ENCODE results near the gene FBXL7.

DNA sequence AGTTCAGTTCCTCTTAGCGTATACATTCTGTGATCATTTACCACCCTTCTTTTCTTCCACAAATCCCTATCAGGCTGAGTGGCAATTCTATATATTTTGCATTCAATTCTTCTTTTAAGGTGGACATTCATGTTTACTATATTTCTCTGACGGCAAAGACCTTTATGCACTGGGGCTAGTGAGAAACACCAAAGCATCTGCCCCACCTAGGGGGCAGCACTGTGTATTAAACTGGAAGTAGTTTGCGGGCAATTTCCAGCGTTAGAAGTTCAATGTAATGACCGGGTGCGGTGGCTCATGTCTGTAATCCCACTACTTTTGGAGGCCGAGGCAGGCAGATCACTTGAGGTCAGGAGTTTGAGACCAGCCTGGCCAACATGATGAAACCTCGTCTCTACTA is 27.9 kb upstream of the FBXL7 start:
- TF ChIP-seq, protein P1, sequence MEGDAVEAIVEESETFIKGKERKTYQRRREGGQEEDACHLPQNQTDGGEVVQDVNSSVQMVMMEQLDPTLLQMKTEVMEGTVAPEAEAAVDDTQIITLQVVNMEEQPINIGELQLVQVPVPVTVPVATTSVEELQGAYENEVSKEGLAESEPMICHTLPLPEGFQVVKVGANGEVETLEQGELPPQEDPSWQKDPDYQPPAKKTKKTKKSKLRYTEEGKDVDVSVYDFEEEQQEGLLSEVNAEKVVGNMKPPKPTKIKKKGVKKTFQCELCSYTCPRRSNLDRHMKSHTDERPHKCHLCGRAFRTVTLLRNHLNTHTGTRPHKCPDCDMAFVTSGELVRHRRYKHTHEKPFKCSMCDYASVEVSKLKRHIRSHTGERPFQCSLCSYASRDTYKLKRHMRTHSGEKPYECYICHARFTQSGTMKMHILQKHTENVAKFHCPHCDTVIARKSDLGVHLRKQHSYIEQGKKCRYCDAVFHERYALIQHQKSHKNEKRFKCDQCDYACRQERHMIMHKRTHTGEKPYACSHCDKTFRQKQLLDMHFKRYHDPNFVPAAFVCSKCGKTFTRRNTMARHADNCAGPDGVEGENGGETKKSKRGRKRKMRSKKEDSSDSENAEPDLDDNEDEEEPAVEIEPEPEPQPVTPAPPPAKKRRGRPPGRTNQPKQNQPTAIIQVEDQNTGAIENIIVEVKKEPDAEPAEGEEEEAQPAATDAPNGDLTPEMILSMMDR (conservative IDR thresholded peaks at IDR 0.05): no peak
- no peak for TF ChIP-seq EZH2 (IDR thresholded peaks at IDR 0.05; ENCODE audit: low read depth)
